ENCODE measurements around the gene TRAM1L1. TPM values are rescaled to one million over a fixed set of nuclear protein-coding genes. Genes with fewer than 3 reads are reported as not detected.

Gene TRAM1L1
- total and polyA plus RNA-seq, 2 of the 13 experiments (the other 11 are each of a cell fraction or from before 2014, with no cell fraction given) = 0.18 to 0.44 TPM

DNA sequence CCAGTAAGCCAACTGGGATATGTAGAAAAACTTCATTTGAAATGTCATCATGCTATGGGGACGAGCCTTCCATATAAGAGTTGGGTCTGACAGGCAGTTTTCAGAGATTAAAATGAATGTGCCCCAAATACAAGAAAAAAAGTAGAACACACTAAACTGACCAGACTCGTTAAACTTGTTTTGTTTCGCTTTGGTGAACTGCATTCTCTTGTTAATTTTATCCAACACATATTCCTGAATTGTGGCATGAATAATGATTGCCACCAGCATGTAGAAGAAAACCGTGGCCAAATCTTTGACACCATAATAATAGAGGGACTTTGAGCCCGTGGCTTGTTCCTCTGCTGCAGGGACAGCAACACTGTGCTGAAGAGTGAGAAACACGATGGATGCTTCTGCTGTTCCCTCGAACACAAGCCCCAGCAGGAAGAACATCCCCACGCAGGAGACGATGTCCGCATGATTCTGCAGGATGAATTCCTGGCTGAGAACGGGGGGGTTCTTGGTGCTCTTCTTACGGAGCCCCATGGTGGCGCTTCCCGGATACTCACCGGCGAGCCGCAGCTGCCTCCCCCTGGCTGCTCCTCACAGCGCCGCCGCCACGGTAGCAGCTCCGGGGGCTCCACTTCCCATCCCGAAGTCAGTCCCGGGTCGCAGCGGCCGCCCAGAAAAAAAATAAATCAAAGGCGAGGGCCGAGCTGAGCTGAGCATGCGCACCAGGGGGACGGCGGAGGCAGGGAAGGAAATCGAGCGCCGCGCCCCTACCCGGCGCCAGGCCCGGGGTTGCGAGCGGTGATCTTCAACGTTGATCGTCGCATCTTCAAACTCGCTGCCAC is at the start of gene TRAM1L1 (continued):
- TF ChIP-seq ZKSCAN5 (CRISPR knock-in tag; IDR thresholded peaks at IDR 0.05) = no peak
- TF ChIP-seq ASH2L (IDR thresholded peaks at IDR 0.05; ENCODE audit: insufficient read length, low read depth, low read length) = peak; percentile 27
- TF ChIP-seq, protein P1, sequence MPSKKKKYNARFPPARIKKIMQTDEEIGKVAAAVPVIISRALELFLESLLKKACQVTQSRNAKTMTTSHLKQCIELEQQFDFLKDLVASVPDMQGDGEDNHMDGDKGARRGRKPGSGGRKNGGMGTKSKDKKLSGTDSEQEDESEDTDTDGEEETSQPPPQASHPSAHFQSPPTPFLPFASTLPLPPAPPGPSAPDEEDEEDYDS (CRISPR knock-in tag; IDR thresholded peaks at IDR 0.05) = no peak
- TF ChIP-seq, protein P2, sequence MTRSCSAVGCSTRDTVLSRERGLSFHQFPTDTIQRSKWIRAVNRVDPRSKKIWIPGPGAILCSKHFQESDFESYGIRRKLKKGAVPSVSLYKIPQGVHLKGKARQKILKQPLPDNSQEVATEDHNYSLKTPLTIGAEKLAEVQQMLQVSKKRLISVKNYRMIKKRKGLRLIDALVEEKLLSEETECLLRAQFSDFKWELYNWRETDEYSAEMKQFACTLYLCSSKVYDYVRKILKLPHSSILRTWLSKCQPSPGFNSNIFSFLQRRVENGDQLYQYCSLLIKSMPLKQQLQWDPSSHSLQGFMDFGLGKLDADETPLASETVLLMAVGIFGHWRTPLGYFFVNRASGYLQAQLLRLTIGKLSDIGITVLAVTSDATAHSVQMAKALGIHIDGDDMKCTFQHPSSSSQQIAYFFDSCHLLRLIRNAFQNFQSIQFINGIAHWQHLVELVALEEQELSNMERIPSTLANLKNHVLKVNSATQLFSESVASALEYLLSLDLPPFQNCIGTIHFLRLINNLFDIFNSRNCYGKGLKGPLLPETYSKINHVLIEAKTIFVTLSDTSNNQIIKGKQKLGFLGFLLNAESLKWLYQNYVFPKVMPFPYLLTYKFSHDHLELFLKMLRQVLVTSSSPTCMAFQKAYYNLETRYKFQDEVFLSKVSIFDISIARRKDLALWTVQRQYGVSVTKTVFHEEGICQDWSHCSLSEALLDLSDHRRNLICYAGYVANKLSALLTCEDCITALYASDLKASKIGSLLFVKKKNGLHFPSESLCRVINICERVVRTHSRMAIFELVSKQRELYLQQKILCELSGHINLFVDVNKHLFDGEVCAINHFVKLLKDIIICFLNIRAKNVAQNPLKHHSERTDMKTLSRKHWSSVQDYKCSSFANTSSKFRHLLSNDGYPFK (CRISPR knock-in tag; IDR thresholded peaks at IDR 0.05; ENCODE audit: borderline replicate concordance) = no peak
- TF ChIP-seq, protein P3, sequence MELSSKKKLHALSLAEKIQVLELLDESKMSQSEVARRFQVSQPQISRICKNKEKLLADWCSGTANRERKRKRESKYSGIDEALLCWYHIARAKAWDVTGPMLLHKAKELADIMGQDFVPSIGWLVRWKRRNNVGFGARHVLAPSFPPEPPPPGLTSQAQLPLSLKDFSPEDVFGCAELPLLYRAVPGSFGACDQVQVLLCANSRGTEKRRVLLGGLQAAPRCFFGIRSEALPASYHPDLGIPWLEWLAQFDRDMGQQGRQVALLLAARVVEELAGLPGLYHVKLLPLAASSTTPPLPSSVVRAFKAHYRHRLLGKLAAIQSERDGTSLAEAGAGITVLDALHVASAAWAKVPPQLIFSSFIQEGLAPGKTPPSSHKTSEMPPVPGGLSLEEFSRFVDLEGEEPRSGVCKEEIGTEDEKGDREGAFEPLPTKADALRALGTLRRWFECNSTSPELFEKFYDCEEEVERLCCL (CRISPR knock-in tag; IDR thresholded peaks at IDR 0.05; ENCODE audit: borderline replicate concordance) = no peak
- TF ChIP-seq RXRA (CRISPR knock-in tag; IDR thresholded peaks at IDR 0.05) = no peak
- TF ChIP-seq ZNF124 (CRISPR knock-in tag; IDR thresholded peaks at IDR 0.05) = 0 out of 2 replicates have a peak, but pooled peaks have one; percentile 49
- TF ChIP-seq, protein P4, sequence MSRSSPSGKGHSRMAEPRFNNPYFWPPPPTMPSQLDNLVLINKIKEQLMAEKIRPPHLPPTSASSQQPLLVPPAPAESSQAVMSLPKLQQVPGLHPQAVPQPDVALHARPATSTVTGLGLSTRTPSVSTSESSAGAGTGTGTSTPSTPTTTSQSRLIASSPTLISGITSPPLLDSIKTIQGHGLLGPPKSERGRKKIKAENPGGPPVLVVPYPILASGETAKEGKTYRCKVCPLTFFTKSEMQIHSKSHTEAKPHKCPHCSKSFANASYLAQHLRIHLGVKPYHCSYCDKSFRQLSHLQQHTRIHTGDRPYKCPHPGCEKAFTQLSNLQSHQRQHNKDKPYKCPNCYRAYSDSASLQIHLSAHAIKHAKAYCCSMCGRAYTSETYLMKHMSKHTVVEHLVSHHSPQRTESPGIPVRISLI (CRISPR knock-in tag; IDR thresholded peaks at IDR 0.05; ENCODE audit: borderline replicate concordance) = peak; percentile 66; the same call in 1 of the 2 replicates
- no peak for TF ChIP-seq RNF2 (conservative IDR thresholded peaks at IDR 0.05; ENCODE audit: low read depth)
- TF ChIP-seq ZNF777 (CRISPR knock-in tag; IDR thresholded peaks at IDR 0.05) = no peak
- TF ChIP-seq REPIN1 (CRISPR knock-in tag; IDR thresholded peaks at IDR 0.05; ENCODE audit: borderline replicate concordance, low read depth) = 0 out of 2 replicates have a peak, but pooled peaks have one; percentile 29
- TF ChIP-seq PPARG (CRISPR knock-in tag; conservative IDR thresholded peaks at IDR 0.05) = no peak
- TF ChIP-seq, protein P5, sequence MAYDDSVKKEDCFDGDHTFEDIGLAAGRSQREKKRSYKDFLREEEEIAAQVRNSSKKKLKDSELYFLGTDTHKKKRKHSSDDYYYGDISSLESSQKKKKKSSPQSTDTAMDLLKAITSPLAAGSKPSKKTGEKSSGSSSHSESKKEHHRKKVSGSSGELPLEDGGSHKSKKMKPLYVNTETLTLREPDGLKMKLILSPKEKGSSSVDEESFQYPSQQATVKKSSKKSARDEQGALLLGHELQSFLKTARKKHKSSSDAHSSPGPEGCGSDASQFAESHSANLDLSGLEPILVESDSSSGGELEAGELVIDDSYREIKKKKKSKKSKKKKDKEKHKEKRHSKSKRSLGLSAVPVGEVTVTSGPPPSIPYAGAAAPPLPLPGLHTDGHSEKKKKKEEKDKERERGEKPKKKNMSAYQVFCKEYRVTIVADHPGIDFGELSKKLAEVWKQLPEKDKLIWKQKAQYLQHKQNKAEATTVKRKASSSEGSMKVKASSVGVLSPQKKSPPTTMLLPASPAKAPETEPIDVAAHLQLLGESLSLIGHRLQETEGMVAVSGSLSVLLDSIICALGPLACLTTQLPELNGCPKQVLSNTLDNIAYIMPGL (CRISPR knock-in tag; IDR thresholded peaks at IDR 0.05; ENCODE audit: borderline replicate concordance in 1 of 2, low read depth in 1 of 2) = 0 out of 4 replicates have a peak, but pooled peaks of 1 of the 2 experiments have one; percentile 21
- no peak for TF ChIP-seq ZNF781 (CRISPR knock-in tag; IDR thresholded peaks at IDR 0.05; ENCODE audit: borderline replicate concordance, not compliant biosample characterization)
- TF ChIP-seq ZNF768 (CRISPR knock-in tag; IDR thresholded peaks at IDR 0.05) = peak; percentile 41; the same call in 1 of the 2 replicates
- TF ChIP-seq ZNF761 (CRISPR knock-in tag; conservative IDR thresholded peaks at IDR 0.05) = no peak
- TF ChIP-seq HMG20A (CRISPR knock-in tag; IDR thresholded peaks at IDR 0.05; ENCODE audit: borderline replicate concordance) = no peak
- no peak for TF ChIP-seq ZNF317 (CRISPR knock-in tag; IDR thresholded peaks at IDR 0.05)
- peak; percentile 40; the same call in 1 of the 2 replicates for TF ChIP-seq ZBTB7B (CRISPR knock-in tag; IDR thresholded peaks at IDR 0.05)

Measured in HepG2 (cell line).